Measurements from ENCODE around the gene ZNF521.

DNA sequence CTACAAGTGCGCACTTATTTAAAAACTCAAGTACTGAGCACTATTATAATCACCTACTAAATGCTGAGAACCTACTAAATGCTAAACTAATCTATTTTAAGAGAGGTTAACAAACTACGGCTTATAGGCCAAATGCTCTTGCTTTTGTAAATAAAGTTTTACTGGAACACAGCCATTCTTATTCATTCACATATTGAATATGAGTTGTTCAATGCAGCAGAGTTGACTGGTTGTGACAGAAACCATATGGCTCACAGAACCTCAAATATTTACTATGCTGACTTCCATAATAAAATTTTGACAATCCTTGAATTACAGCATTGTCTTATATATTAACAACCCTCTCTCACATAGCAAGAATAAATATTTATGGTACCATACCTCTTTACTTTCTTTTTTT lies 103.2 kb downstream of the ZNF521 start:
- TF ChIP-seq, protein P1, sequence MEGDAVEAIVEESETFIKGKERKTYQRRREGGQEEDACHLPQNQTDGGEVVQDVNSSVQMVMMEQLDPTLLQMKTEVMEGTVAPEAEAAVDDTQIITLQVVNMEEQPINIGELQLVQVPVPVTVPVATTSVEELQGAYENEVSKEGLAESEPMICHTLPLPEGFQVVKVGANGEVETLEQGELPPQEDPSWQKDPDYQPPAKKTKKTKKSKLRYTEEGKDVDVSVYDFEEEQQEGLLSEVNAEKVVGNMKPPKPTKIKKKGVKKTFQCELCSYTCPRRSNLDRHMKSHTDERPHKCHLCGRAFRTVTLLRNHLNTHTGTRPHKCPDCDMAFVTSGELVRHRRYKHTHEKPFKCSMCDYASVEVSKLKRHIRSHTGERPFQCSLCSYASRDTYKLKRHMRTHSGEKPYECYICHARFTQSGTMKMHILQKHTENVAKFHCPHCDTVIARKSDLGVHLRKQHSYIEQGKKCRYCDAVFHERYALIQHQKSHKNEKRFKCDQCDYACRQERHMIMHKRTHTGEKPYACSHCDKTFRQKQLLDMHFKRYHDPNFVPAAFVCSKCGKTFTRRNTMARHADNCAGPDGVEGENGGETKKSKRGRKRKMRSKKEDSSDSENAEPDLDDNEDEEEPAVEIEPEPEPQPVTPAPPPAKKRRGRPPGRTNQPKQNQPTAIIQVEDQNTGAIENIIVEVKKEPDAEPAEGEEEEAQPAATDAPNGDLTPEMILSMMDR (conservative IDR thresholded peaks at IDR 0.05; ENCODE audit: low read length), result no peak
- no peak for TF ChIP-seq EZH2phosphoT487 (IDR thresholded peaks at IDR 0.05; ENCODE audit: borderline replicate concordance, low read depth, low read length)

All from OCI-LY7 (cell line).